GM12891 (cell line): ENCODE results near the gene ZBTB1.
"Not testable (repeated sequence)": the region's sequence is repeated elsewhere in the genome, so short reads cannot be mapped to it uniquely, and the experiment has no call there.

Source experiments
- DNase-seq: peaks from one replicate; pipeline ENCODE4 v3.0.0; 2011; ENCODE audit warnings: low spot score; ENCODE audit not compliant: insufficient read length
- FAIRE-seq: peaks from 2 replicates; lab custom pipeline; 2011; peaks lifted over from hg19 to GRCh38; lab: Jason Lieb, UNC
- PAX5 ChIP-seq: IDR thresholded peaks from 2 replicates; pipeline ENCODE4 v1.6.1; 2011; ENCODE audit warnings: low read length, moderate library complexity, mild to moderate bottlenecking; ENCODE audit not compliant: insufficient read depth, severe bottlenecking
- POLR2A ChIP-seq: IDR thresholded peaks from 2 replicates; pipeline ENCODE4 v1.6.1; 2011; ENCODE audit warnings: low read depth, low read length, control low read depth
- POLR2AphosphoS5 ChIP-seq: IDR thresholded peaks from 2 replicates; pipeline ENCODE4 v1.6.1; 2011; ENCODE audit warnings: low read depth, low read length, control low read depth
- POU2F2 ChIP-seq: IDR thresholded peaks from 2 replicates; pipeline ENCODE4 v1.6.1; 2011; ENCODE audit warnings: low read depth, mild to moderate bottlenecking, control low read depth, low read length, moderate library complexity
- SPI1 ChIP-seq: IDR thresholded peaks from 2 replicates; pipeline ENCODE4 v1.6.1; 2011; ENCODE audit warnings: low read depth, low read length, control low read depth
- TAF1 ChIP-seq: IDR thresholded peaks from 2 replicates; pipeline ENCODE4 v1.6.1; 2011; ENCODE audit warnings: low read depth, low read length, control low read depth

Gene ZBTB1

DNA sequence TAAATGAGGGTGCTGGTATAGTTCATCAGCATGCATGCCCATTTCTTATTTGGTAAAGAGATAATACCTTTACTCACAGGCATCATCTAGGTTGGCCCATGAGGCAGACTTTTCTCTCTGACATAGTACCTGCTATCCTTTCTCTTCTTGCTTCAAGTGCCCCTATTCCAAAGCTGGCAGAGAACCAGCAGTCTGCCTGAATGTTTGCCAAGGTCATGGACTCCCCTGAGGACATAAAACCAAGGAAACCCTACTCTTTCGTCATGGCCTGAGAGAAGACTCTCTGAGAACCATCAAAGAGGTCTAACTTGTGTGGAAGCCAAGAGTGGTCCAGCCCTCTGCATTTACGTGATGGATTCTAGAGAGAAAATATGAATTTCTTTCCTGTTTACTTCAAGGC lies 57.1 kb downstream of the ZBTB1 start:
- no peak for DNase-seq
- no peak for FAIRE-seq
- no peak for TF ChIP-seq TAF1
- TF ChIP-seq POU2F2: no peak
- no peak for TF ChIP-seq SPI1
- no peak for TF ChIP-seq POLR2AphosphoS5
- TF ChIP-seq PAX5: no peak
- no peak for TF ChIP-seq POLR2A

DNA sequence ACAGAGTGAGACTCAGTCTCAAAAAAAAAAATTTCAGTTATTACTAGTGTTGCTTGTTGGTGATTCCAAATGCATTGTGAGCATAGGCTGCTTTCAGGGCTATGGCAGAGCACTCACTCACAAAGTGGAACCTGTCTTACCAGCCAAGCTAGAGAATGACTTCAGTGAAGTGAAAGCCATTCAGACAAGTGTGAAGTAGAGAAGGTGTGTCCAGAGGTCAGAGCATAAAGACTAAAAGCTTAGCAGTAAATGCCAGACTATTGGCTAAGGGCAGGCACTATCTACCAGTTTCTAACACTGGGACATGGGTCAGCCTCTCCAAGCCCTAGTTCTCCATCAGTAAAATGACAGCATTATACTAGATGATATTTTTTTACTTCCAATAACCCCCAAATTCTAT lies 57.9 kb downstream of the ZBTB1 start:
- no peak for FAIRE-seq
- TF ChIP-seq POU2F2 (no peak), SPI1 (no peak)
- DNase-seq: no peak

DNA sequence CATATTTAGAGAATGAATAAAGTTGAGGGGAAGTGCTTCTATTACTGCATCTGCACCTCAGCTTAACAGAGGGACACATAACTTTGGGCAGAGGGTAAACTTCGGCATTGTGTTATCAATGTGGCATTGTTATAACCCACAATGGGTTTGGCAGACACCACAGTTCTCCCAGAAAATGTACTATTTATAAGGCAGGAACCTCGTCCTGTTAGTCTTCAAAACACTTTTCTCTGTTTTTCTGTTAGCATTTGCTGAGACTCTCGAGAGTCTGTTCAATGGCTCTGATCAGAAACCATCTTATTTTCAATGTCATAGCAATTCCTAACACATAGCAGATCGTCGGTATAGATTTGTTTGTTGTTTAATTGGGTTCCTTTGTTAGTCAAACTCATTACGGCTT lies 59.1 kb downstream of the ZBTB1 start:
- FAIRE-seq (no peak), DNase-seq (no peak)
- no peak for TF ChIP-seq TAF1
- no peak for TF ChIP-seq POLR2AphosphoS5
- TF ChIP-seq POLR2A: no peak

DNA sequence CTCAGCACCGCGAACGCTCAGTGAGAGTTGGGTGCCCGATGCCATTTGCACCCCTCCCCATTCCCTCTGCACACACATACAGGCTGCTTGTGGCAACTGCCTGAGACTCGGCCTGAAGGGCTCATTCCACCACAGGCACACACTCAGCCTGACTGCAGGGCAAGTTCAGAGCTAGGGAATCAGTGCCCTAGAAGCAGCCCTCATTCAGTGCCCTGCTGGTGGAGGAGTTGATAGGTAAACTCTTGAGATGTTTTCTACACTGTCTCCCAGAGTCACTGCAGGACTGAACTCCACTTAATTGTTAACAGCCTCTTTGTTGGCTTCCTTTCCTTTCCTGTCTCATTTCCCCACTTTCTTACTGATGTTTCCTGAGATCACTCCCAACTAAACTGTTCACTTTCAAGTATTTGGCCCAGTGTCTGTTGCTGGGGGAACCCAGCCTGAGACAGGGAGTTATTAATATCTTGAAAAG lies 62.1 kb downstream of the ZBTB1 start:
- no peak for TF ChIP-seq POU2F2
- TF ChIP-seq SPI1: no peak
- no peak for TF ChIP-seq POLR2AphosphoS5
- TF ChIP-seq TAF1: no peak
- no peak for TF ChIP-seq PAX5
- TF ChIP-seq POLR2A: no peak
- no peak for DNase-seq
- FAIRE-seq: no peak

DNA sequence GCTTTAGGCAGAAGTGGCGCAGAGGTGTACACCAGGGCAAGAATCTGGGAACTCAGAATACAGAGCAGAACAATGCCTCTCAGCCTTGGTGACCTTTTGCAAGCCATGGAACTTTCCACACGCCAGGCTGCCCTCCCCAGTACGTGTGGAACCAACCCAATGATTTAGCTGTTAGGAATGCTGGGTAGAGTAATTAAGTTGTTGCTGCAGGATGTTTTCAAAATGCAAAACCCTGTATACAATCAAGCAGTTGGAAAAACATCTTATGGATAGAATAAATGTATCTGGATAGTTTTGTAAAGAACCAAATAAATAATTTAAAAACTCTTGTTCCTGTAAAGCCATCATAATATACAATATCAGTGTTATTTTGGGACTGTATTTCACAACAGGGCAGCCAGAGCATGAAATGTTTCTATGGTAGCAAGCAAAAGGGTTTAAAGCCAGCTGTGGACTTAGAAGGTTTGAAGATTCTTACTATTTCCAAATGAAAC lies 64.6 kb downstream of the ZBTB1 start:
- TF ChIP-seq POLR2A (no peak), SPI1 (no peak), POLR2AphosphoS5 (no peak), POU2F2 (no peak), TAF1 (no peak), PAX5 (no peak)
- no peak for DNase-seq
- no peak for FAIRE-seq

DNA sequence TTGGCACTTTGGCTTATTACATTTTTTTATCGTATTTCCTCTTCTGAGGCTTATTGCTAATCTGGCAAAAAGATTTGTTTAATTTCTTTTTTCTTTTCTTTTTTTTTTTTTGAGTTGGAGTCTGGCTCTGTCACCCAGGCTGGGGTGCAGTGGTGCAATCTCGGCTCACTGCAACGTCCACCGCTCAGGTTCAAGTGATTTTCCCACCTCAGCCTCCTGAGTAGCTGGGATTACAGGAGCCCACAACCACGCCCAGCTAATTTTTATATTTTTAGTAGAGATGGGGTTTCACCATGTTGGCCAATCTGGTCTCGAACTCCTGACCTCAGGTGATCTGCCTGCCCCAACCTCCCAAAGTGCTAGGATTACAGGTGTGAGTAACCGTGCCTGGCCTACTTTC lies 65.1 kb downstream of the ZBTB1 start:
- DNase-seq, FAIRE-seq: not testable (repeated sequence)

DNA sequence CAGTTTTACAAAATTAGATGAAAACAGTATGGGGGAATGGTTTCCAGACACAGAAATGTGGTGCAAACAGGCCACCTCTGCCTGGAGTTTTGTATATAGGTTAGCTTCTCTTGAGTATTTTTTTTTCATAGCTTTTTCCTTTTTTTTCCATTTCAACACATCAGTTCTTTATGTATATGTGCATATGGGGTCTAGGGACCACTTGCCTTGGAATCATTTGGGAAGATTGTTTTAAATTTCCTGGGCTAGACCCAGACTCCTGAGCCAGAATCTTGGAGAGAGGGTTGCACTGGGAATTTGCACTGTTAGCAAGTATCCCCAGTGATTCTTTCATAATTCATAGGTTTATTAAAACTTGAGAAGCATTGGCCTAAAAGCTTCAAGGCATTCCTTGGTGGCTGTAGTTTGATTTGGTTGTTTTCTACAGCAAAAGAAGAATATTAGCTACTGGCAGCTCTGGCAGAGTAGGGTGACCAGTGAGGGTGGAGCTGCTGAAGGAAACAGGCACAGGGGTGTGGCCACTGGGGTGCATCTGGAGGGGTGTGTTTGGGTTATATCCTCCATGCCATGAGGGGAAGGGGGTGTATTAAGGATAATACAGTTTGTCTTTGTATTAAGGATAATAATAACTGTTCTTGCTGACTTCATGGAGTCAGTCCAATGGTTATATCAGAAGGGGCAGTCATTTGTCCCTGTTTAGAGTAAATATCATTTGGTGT lies 68.0 kb downstream of the ZBTB1 start:
- FAIRE-seq (no peak), DNase-seq (no peak)
- TF ChIP-seq PAX5 (no peak), POLR2AphosphoS5 (no peak), TAF1 (no peak), SPI1 (no peak), POU2F2 (no peak), POLR2A (no peak)

DNA sequence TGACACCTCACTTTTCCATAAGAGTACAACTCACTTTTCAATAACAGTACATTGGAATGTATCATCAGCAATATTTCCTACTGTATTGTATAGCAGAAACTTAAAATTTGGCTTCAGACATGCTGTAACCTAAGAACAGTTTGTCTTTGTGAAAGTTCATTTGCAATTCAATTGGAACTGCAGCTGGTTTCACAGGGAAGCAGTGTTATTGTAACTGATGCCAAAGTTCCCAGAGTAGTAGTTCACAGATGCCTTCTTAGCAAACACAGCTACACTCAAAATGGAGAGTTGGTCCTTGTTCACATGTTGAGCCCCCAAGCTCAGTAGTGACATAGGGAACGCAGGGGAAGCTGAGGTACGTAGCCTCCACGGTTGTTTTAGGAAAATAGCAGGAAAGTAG lies 68.5 kb downstream of the ZBTB1 start:
- TF ChIP-seq PAX5: no peak
- TF ChIP-seq POLR2A: no peak
- TF ChIP-seq POU2F2: no peak
- TF ChIP-seq POLR2AphosphoS5: no peak
- TF ChIP-seq TAF1: no peak
- no peak for TF ChIP-seq SPI1
- no peak for FAIRE-seq
- DNase-seq: no peak
